IPS-20b (cell line): ENCODE results near the gene RNF213.
"Not testable (repeated sequence)": the region's sequence is repeated elsewhere in the genome, so short reads cannot be mapped to it uniquely, and the experiment has no call there.

Experiments used
- H3K27ac ChIP-seq: one replicate; pipeline ENCODE4 v1.5.1; 2013; ENCODE audit warnings: low read length
- H3K27me3 ChIP-seq: 2 replicates; pipeline ENCODE4 v1.6.1; 2013; ENCODE audit warnings: mild to moderate bottlenecking, low read length, inconsistent platforms; ENCODE audit not compliant: insufficient read depth
- H3K36me3 ChIP-seq: 2 replicates; pipeline ENCODE4 v1.6.1; 2013; ENCODE audit warnings: low read depth, mild to moderate bottlenecking, inconsistent platforms, low read length, moderate library complexity; ENCODE audit not compliant: insufficient read depth
- H3K4me1 ChIP-seq: 2 replicates; pipeline ENCODE4 v1.6.1; 2013; ENCODE audit warnings: mild to moderate bottlenecking, control low read depth, inconsistent platforms, low read length, moderate library complexity; ENCODE audit not compliant: insufficient read depth
- H3K4me3 ChIP-seq: 2 replicates; pipeline ENCODE4 v1.5.1; 2013; ENCODE audit warnings: mild to moderate bottlenecking, low read length, inconsistent platforms
- H3K9ac ChIP-seq: 2 replicates; pipeline ENCODE4 v1.6.1; 2013; ENCODE audit warnings: low read depth, mild to moderate bottlenecking, inconsistent platforms, low read length, moderate library complexity
- H3K9me3 ChIP-seq: 2 replicates; pipeline ENCODE4 v1.6.1; 2013; ENCODE audit warnings: mild to moderate bottlenecking, low read depth, low read length, inconsistent platforms; ENCODE audit not compliant: insufficient read depth

RNF213 gene

DNA sequence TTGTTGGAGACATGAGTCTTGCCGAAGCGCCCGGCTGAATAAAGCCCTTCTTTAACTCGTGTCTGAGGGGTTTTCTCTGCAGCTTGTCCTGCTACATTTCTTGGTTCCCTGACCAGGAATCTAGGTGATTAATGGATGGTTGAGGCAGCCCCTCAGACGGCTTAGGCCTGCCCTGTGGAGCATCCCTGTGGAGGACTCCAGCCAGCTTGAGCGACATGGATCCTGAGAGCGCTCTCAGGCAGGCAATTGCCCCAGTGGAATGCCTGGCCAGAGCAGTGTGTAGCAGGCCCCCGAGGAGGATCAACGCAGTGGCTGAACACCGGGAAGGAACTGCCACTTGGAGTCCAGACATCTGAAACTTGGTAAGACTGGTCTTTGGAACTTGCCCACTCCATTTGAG lies 137.0 kb downstream of the RNF213 start:
- H3K27me3 ChIP-seq: no peaks in the 10 kb centered on the region; the same call in 1 of the 2 replicates
- H3K4me3 ChIP-seq: no peak overlapping the region
- peaks cover 15% of the 10 kb centered on the region; the same call in 1 of the 2 replicates for H3K36me3 ChIP-seq
- no peaks in the 10 kb centered on the region for H3K4me1 ChIP-seq
- H3K9ac ChIP-seq: no peak overlapping the region
- no peak overlapping the region for H3K27ac ChIP-seq
- no peaks in the 10 kb centered on the region for H3K9me3 ChIP-seq

DNA sequence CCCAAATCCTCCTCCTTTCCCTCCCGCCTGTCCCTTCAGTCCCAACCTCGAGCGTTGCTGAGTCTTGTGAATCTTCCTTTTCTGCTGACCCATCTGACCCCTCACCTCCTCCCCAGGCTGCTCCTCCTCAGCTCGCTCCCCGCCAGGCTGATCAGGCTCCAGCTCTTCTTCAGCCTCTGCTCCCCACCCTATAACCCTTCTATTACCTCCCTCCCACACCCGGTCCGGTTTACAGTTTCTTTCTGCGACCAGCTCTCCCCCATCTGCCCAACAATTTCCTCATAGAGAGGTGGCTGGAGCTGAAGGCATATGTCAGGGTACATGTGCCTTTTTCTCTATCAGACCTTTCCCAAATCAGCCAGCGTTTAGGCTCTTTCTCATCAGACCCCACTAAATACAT lies 140.4 kb downstream of the RNF213 start:
- not testable (repeated sequence) for H3K9ac ChIP-seq, H3K36me3 ChIP-seq, H3K27me3 ChIP-seq, H3K4me1 ChIP-seq, H3K27ac ChIP-seq, H3K9me3 ChIP-seq, H3K4me3 ChIP-seq

GRCh38 chr17:80402102-80402501 lies 141.4 kb downstream of the RNF213 start:
- not testable (repeated sequence) for H3K9me3 ChIP-seq, H3K9ac ChIP-seq, H3K4me3 ChIP-seq, H3K27me3 ChIP-seq, H3K36me3 ChIP-seq, H3K4me1 ChIP-seq, H3K27ac ChIP-seq

- H3K9ac ChIP-seq: no peak overlapping the region
- no peak overlapping the region for H3K4me3 ChIP-seq
- H3K27me3 ChIP-seq: no peaks in the 10 kb centered on the region; the same call in 1 of the 2 replicates
- H3K4me1 ChIP-seq: no peaks in the 10 kb centered on the region
- H3K9me3 ChIP-seq: no peaks in the 10 kb centered on the region
- no peak overlapping the region for H3K27ac ChIP-seq
- no peaks in the 10 kb centered on the region for H3K36me3 ChIP-seq
Measured at GRCh38 chr17:80402959-80403358, 142.3 kb downstream of the RNF213 start.

DNA sequence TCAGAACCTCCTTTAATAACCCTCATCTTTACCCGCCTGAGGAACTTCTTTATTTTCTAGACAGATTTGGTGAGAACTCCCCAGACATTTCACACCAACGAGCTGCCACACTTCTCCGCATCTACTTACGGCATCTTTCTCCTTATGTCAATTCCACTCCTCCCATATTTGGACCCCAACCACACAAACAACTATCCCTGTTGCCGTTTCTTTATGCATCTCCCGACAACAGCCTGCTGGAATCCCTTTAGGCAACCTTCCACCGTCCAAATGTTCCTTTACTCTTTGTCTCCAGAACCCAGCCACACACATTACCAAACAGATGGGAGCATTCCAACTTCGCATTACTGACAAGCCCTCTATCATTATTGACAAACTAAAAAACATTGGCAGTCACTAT lies 145.5 kb downstream of the RNF213 start:
- no peak overlapping the region for H3K9ac ChIP-seq
- H3K27me3 ChIP-seq: no peaks in the 10 kb centered on the region
- no peaks in the 10 kb centered on the region for H3K36me3 ChIP-seq
- no peak overlapping the region for H3K4me3 ChIP-seq
- no peak overlapping the region for H3K27ac ChIP-seq
- H3K9me3 ChIP-seq: no peaks in the 10 kb centered on the region
- H3K4me1 ChIP-seq: no peaks in the 10 kb centered on the region

DNA sequence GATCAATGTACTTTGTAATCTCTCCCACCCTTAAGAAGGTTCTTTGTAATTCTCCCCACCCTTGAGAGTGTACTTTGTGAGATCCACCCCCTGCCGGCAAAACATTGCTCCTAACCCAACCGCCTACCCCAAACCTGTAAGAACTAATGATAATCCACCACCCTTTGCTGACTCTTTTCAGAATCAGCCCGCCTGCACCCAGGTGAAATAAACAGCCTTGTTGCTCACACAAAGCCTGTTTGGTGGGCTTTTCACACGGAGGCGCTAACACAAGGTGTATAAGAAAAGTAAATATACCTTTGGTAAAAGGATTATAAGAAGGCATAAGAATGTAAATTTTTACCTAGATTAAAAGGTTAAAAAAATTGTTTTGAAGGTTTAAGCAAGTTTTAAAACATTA lies 147.3 kb downstream of the RNF213 start:
- not testable (repeated sequence) for H3K27ac ChIP-seq, H3K9ac ChIP-seq, H3K4me3 ChIP-seq, H3K36me3 ChIP-seq, H3K4me1 ChIP-seq, H3K27me3 ChIP-seq, H3K9me3 ChIP-seq

- H3K27me3 ChIP-seq: peaks cover 18% of the 10 kb centered on the region
Measured at GRCh38 chr17:80408872-80409271, 148.2 kb downstream of the RNF213 start.

GRCh38 chr17:80409626-80410025 lies 149.0 kb downstream of the RNF213 start:
- Histone ChIP-seq H3K4me1 (0 out of 2 replicates have a peak, but pooled peaks cover 3% of the 10 kb centered on the region), H3K9ac (no peak overlapping the region), H3K9me3 (no peaks in the 10 kb centered on the region), H3K4me3 (no peak overlapping the region), H3K27ac (no peak overlapping the region), H3K27me3 (peaks cover 25% of the 10 kb centered on the region), H3K36me3 (no peaks in the 10 kb centered on the region)

More at GRCh38 chr17:80408872-80409271, 148.2 kb downstream of the RNF213 start:
- H3K4me3 ChIP-seq: no peak overlapping the region
- no peaks in the 10 kb centered on the region for H3K9me3 ChIP-seq
- no peaks in the 10 kb centered on the region for H3K36me3 ChIP-seq
- H3K4me1 ChIP-seq: no peaks in the 10 kb centered on the region
- no peak overlapping the region for H3K9ac ChIP-seq
- no peak overlapping the region for H3K27ac ChIP-seq

GRCh38 chr17:80410441-80411087 lies 149.9 kb downstream of the RNF213 start:
- not testable (repeated sequence) for H3K4me3 ChIP-seq, H3K4me1 ChIP-seq, H3K9ac ChIP-seq, H3K36me3 ChIP-seq, H3K9me3 ChIP-seq, H3K27ac ChIP-seq
- H3K27me3 ChIP-seq: peaks cover 25% of the 10 kb centered on the region

DNA sequence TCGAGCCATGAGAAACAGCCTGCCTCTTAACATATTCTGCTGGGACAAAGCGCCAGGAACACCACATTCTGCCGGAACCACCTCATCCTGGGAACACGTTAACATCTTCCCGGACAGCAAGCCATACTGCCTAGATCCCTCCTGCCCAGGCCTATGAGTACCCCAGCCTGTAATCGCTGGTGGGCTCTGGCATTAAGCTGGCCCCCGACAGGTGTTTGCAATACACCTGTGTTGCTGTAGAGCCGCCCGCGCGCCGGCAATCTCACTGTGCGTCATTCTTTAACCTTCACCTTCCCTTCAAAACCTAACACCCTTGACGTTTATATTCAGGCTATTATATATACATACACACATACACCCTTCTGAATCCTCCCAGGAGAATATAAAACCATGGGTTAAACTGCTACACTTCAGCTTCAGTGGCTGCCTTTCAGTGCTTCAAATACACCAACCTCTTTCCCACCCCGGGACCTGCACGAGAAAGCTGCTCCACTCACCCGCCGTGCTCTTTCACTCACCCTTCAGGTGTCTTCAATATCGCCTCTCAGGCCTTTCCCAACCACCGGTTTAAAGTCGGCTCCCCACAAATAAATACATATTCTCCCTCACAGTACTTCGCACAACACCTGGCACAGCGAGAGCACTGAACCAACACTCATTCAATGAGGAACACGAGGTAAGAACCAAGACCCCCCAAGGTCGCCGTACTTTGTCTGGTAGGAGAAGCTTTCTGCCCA lies 153.3 kb downstream of the RNF213 start:
- Histone ChIP-seq H3K9ac (no peak overlapping the region; the same call in 1 of the 2 replicates), H3K36me3 (peaks cover 6% of the 10 kb centered on the region; the same call in 1 of the 2 replicates), H3K27me3 (peaks cover 25% of the 10 kb centered on the region), H3K4me1 (0 out of 2 replicates have a peak, but pooled peaks cover 3% of the 10 kb centered on the region), H3K9me3 (no peaks in the 10 kb centered on the region), H3K27ac (no peak overlapping the region), H3K4me3 (peak overlapping the region; percentile 98)

GRCh38 chr17:80414508-80414802 lies 153.8 kb downstream of the RNF213 start:
- peak overlapping the region; percentile 91 for H3K9ac ChIP-seq
- peaks cover 25% of the 10 kb centered on the region for H3K27me3 ChIP-seq
- H3K4me1 ChIP-seq: 0 out of 2 replicates have a peak, but pooled peaks cover 3% of the 10 kb centered on the region
- no peak overlapping the region for H3K27ac ChIP-seq
- H3K4me3 ChIP-seq: peak overlapping the region; percentile 98
- H3K36me3 ChIP-seq: peaks cover 6% of the 10 kb centered on the region; the same call in 1 of the 2 replicates
- H3K9me3 ChIP-seq: no peaks in the 10 kb centered on the region
